Testis (tissue), 3 donors: ENCODE data around the gene TAS1R1. TPM values are rescaled to one million over a fixed set of nuclear protein-coding genes. Genes with fewer than 3 reads are reported as not detected.

Experiments
- DNase-seq: peaks from one replicate; pipeline ENCODE4 v3.0.0-alpha.2; 2019
- H3K27ac ChIP-seq, 2 donors: fragments of 200-600 bp; sonication (generic); one replicate each; pipeline ENCODE4 v1.5.1; 2019
- H3K27me3 ChIP-seq: fragments of 200-600 bp; sonication (generic); one replicate; pipeline ENCODE4 v1.5.1; 2019
- H3K36me3 ChIP-seq: fragments of 200-600 bp; sonication (generic); one replicate; pipeline ENCODE4 v1.5.1; 2017; ENCODE audit warnings: low read depth; ENCODE audit errors: missing control alignments
- H3K4me1 ChIP-seq: fragments of 200-600 bp; sonication (generic); one replicate; pipeline ENCODE4 v1.5.1; 2019
- H3K4me3 ChIP-seq, 2 donors: fragments of 200-600 bp; sonication (generic); one replicate each; pipeline ENCODE4 v1.5.1; 2017 to 2019
- H3K9me3 ChIP-seq: fragments of 200-600 bp; sonication (generic); one replicate; pipeline ENCODE4 v1.5.1; 2017
- POLR2A ChIP-seq: fragments of 450-650 bp; IDR thresholded peaks from one replicate; pipeline ENCODE4 v1.6.1; 2017; ENCODE audit warnings: antibody characterized with exemption, mild to moderate bottlenecking, moderate library complexity
- WGBS, 2 donors: methylation state at CpG; one replicate each; pipeline ENCODE4 v1.1.5; 2018; 5-methylcytosine and 5-hydroxymethylcytosine counted together
- intact Hi-C: fragments of 100-400 bp; cut with DNase I; formaldehyde crosslinking; loops from one replicate; pipeline ENCODE4 v1.15.1; 2023; ENCODE audit warnings: low total_unique reads
- polyA plus RNA-seq: library from polyadenylated mRNA; stranded (reverse); fragments of 350-450 nt; fragmentation: Illumina TruSeq; extraction: RNeasy Lipid Tissue Mini Kit (QIAGEN cat#74804); gene quantifications from one replicate; pipeline ENCODE4 v1.2.3, GENCODE V29; 2014; ENCODE audit warnings: low read depth, low replicate concordance; ENCODE audit not compliant: insufficient read depth
- total RNA-seq, 2 donors: library from RNA; depleted of rRNA; stranded (reverse); fragments of >200 nt; gene quantifications; one replicate each; pipeline ENCODE4 v1.2.3, GENCODE V29; 2016
- TF ChIP-seq, protein P1 (sequence below), 3 experiments: fragments of 450-650 bp in 2 of 3; fragments of 200-600 bp in 1 of 3; sonication (generic) in 1 of 3; IDR thresholded peaks; one replicate each; pipeline ENCODE4 v1.5.1; 2016 to 2019; ENCODE audit warnings: antibody characterized with exemption in 3 of 3, mild to moderate bottlenecking in 2 of 3, moderate library complexity in 1 of 3

Gene TAS1R1
- total and polyA plus RNA-seq, 3 donors from 2014 or later = 5.1 to 5.6 (median 5.3) TPM

DNA sequence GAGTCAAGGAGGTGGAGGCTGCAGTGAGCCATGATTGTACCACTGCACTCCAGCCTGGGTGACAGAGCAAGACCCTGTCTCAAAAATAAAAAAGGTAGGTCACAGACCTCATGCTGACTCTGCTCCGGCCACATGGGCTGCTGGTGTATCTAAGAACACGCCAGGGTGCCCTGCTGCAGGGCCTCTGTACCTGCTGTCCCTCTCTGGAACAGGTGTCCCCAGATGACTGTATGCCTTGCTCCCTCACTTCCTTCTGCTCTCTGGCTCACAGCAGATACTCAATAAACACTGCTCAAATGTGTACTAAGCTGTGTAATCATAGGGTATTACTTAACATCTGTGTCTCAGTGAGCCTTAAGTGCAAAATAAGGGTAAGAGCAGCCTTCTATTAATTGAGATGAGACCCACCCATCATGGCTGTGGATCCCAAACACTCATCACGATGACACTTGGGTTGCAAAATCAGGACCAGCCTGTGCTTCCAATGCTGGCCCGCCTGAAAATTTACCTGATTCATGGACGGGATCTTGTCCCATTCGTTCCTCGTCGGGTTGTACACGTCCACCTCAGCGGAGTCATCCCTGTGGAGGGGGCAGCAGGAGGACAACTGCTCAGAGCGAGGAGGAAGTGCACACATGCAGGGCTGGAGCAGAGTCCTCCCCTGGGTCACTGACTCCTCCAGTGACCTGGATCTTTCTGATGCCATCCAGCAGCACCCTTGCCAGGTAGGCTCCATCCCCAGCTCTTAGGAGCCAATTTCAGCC is 40.1 kb downstream of the TAS1R1 start:
- Histone ChIP-seq H3K4me3 (no peak overlapping the region), H3K27ac (no peak overlapping the region), H3K27me3 (no peaks in the 10 kb centered on the region), H3K4me1 (peaks cover 28% of the 10 kb centered on the region), H3K9me3 (no peaks in the 10 kb centered on the region), H3K36me3 (no peaks in the 10 kb centered on the region)
- intact Hi-C loops = no loop called here
- TF ChIP-seq POLR2A = no peak
- TF ChIP-seq, protein P1, sequence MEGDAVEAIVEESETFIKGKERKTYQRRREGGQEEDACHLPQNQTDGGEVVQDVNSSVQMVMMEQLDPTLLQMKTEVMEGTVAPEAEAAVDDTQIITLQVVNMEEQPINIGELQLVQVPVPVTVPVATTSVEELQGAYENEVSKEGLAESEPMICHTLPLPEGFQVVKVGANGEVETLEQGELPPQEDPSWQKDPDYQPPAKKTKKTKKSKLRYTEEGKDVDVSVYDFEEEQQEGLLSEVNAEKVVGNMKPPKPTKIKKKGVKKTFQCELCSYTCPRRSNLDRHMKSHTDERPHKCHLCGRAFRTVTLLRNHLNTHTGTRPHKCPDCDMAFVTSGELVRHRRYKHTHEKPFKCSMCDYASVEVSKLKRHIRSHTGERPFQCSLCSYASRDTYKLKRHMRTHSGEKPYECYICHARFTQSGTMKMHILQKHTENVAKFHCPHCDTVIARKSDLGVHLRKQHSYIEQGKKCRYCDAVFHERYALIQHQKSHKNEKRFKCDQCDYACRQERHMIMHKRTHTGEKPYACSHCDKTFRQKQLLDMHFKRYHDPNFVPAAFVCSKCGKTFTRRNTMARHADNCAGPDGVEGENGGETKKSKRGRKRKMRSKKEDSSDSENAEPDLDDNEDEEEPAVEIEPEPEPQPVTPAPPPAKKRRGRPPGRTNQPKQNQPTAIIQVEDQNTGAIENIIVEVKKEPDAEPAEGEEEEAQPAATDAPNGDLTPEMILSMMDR (IDR thresholded peaks at IDR 0.05) = no peak
- DNase-seq = no peak
- 92 to 93% methylated on average over 11 of the region's 11 CpGs for WGBS, 2 donors

DNA sequence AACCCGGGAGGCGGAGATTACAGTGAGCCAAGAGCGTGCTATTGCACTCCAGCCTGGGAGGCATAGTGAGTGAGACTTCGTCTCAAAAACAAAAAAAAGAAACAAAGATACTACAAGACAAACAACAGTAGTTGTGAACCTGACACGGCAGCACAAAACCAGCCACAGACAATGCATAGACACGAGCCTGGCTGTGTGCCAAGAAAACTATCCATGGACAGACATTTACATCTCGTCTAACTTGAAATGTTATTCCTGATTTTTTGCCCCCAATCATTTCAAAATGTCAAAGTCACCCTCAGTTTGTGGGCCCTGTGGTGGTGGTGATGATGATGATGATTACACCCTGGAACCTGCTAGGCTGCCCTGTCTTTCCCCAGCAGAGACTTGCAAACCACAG is 41.2 kb downstream of the TAS1R1 start:
- Histone ChIP-seq H3K27ac (no peak overlapping the region), H3K27me3 (no peaks in the 10 kb centered on the region), H3K4me3 (no peak overlapping the region), H3K9me3 (no peaks in the 10 kb centered on the region), H3K36me3 (no peaks in the 10 kb centered on the region), H3K4me1 (peaks cover 36% of the 10 kb centered on the region)
- TF ChIP-seq, protein P1 (IDR thresholded peaks at IDR 0.05) = no peak
- no peak for TF ChIP-seq POLR2A
- 63 to 70% methylated on average over 7 of the region's 7 CpGs for WGBS, 2 donors
- no peak for DNase-seq
- intact Hi-C loops = no loop called here

DNA sequence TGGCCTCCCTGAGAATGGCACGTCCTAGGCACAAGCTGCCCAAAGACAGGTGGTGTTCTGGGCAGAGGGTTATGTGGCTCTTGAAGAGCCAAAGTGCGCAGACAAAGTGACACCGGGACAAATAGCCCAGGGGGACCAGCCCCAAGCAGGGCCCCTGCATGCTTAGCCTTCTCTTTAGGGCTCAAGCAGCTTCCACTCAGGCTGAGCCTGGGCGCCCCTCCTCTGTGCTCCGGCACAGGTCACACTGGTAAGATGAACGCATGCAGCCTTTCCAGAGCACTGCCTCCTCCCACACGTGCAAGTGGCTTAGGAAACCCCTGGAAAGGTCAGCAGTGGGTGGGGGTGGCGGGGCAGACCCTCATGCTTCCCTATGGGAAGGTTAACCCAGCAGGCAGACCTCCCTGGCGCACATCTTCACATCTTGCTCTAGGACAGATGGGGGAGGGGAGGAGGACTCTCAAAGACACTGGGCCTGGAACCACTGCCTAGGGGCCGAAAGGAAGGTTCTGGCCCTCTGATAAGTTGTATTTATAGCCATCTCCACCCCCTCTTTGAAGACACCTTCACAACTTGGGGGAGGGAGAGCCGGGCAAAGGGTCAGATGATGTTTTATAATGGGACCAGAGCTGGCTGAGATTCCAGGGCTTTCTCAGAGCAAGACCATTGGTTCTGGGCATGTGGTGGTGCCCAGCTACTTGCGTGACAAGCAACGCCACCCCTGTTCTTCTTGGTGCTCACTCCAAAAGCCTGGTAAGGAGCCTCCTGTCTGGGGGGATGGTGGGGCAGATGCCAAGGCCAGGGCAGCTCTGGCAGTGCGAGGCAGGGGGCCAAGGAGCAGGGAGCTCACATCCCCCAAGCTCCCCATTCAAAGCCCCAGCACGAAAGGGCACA is 42.0 kb downstream of the TAS1R1 start:
- H3K4me1 ChIP-seq = peaks cover 36% of the 10 kb centered on the region
- 62 to 70% methylated on average over 8 to 15 of the region's 15 CpGs for WGBS, 2 donors
- intact Hi-C loops = no loop called here

DNA sequence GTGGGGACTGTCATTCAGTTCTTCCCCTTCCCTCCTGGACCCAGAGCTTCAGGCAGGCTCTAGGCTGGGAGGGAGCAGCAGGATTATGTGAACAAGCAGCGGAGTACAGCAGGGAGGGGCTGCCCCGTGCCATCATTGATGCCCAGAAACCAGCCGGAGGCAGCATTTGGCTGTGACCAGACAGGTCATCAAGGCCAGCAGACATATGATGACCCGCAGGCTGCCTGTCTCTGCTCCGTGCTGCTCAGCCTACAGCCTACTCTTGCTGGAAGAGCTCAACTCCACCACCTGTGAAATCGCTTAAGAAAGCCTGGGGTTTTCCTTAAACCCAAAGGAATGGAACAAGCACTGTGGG is 42.6 kb downstream of the TAS1R1 start:
- Histone ChIP-seq H3K27me3 (no peaks in the 10 kb centered on the region), H3K36me3 (no peaks in the 10 kb centered on the region), H3K4me3 (no peak overlapping the region), H3K27ac (no peak overlapping the region), H3K4me1 (peaks cover 36% of the 10 kb centered on the region), H3K9me3 (no peaks in the 10 kb centered on the region)
- DNase-seq = no peak
- TF ChIP-seq, protein P1 (IDR thresholded peaks at IDR 0.05) = no peak
- no peak for TF ChIP-seq POLR2A
- intact Hi-C loops = no loop called here
- 81 to 82% methylated on average over 3 to 6 of the region's 6 CpGs for WGBS, 2 donors

More for the DNA sequence above, 42.0 kb downstream of the TAS1R1 start:
- Histone ChIP-seq H3K27me3 (no peaks in the 10 kb centered on the region), H3K36me3 (no peaks in the 10 kb centered on the region), H3K27ac (no peak overlapping the region), H3K9me3 (no peaks in the 10 kb centered on the region), H3K4me3 (no peak overlapping the region)
- no peak for TF ChIP-seq POLR2A
- TF ChIP-seq, protein P1 (IDR thresholded peaks at IDR 0.05) = no peak
- DNase-seq = no peak
